ENCODE results near the gene DEDD.
A peak's percentile ranks its signal among the peaks of the same experiment; 100 is the strongest.

- TF ChIP-seq POLR2A (IDR thresholded peaks at IDR 0.05), result peak in 1 of 2 donors; percentile 29
- TF ChIP-seq EP300 (IDR thresholded peaks at IDR 0.05), result no peak
- peak in 2 of 3 donors; percentile 66 to 70 for TF ChIP-seq POLR2AphosphoS5 (IDR thresholded peaks at IDR 0.05)
- peak; percentile 35 to 46 for TF ChIP-seq CTCF (IDR thresholded peaks at IDR 0.05)
Measured at GRCh38 chr1:161159087-161159912, 26.8 kb upstream of the DEDD start, which contains the start of gene USP21.

Measured in suprapubic skin (tissue), 4 donors.